HG03025 (cell line): ENCODE results near the gene HIGD2A.

Experiments
- ATAC-seq: cut with Tn5 transposase; IDR thresholded peaks from one replicate; pipeline ENCODE4 v1.9.1; 2021; ENCODE audit warnings: mild to moderate bottlenecking, moderate library complexity; ENCODE audit not compliant: unreplicated experiment, low FRiP score

HIGD2A gene

GRCh38 chr5:176388444-176389134 is at the start of gene HIGD2A, which contains the start of gene NOP16:
TSS of gene HIGD2A (plus strand) at chr5:176388751. CDS start at chr5:176388820, 69 bp downstream.
TSS of gene NOP16 (minus strand) at chr5:176388598. CDS start at chr5:176388539, 59 bp downstream.
- peak; percentile 81 for ATAC-seq

GRCh38 chr5:176339304-176339703 is 49.2 kb upstream of the HIGD2A start:
- no peak for ATAC-seq

GRCh38 chr5:176341325-176342157 is 47.0 kb upstream of the HIGD2A start:
- ATAC-seq, result no peak

GRCh38 chr5:176342158-176342483 is 46.4 kb upstream of the HIGD2A start:
- no peak for ATAC-seq

GRCh38 chr5:176342766-176343458 is 45.6 kb upstream of the HIGD2A start:
- ATAC-seq, result no peak

- no peak for ATAC-seq
Measured at GRCh38 chr5:176350416-176350815, 38.1 kb upstream of the HIGD2A start.

- no peak for ATAC-seq
Measured at GRCh38 chr5:176352116-176352878, 36.3 kb upstream of the HIGD2A start.

- ATAC-seq, result no peak
Measured at GRCh38 chr5:176353533-176353932, 35.0 kb upstream of the HIGD2A start.

- no peak for ATAC-seq
Measured at GRCh38 chr5:176355400-176356178, 33.0 kb upstream of the HIGD2A start.

GRCh38 chr5:176356179-176356566 is 32.4 kb upstream of the HIGD2A start:
- ATAC-seq, result no peak

- ATAC-seq, result no peak
Measured at GRCh38 chr5:176359658-176360057, 28.9 kb upstream of the HIGD2A start.

GRCh38 chr5:176360894-176361436 is 27.6 kb upstream of the HIGD2A start:
- ATAC-seq, result no peak

- ATAC-seq, result peak; percentile 80
Measured at GRCh38 chr5:176361437-176362232, 26.9 kb upstream of the HIGD2A start, which contains the start of gene KIAA1191. TSS of gene KIAA1191 (minus strand) at chr5:176361764. CDS start at chr5:176359508, 2,256 bp downstream.

GRCh38 chr5:176362233-176362490 is 26.4 kb upstream of the HIGD2A start:
- ATAC-seq, result peak; percentile 5

- no peak for ATAC-seq
Measured at GRCh38 chr5:176364765-176365350, 23.7 kb upstream of the HIGD2A start.

- ATAC-seq, result peak; percentile 38
Measured at GRCh38 chr5:176365351-176366231, 23.0 kb upstream of the HIGD2A start, which contains the start of gene ARL10. TSS of gene ARL10 (plus strand) at chr5:176365487. CDS start at chr5:176365564, 77 bp downstream.

- no peak for ATAC-seq
Measured at GRCh38 chr5:176366232-176366894, 22.2 kb upstream of the HIGD2A start.
